ENCODE measurements around the gene TFF3. TPM values are rescaled to one million over a fixed set of nuclear protein-coding genes. Genes with fewer than 3 reads are reported as not detected.

TFF3 gene
- total and polyA plus RNA-seq, 2 of the 13 experiments (the other 11 are each of a cell fraction or from before 2014, with no cell fraction given), result 14.2 to 26.9 TPM

DNA sequence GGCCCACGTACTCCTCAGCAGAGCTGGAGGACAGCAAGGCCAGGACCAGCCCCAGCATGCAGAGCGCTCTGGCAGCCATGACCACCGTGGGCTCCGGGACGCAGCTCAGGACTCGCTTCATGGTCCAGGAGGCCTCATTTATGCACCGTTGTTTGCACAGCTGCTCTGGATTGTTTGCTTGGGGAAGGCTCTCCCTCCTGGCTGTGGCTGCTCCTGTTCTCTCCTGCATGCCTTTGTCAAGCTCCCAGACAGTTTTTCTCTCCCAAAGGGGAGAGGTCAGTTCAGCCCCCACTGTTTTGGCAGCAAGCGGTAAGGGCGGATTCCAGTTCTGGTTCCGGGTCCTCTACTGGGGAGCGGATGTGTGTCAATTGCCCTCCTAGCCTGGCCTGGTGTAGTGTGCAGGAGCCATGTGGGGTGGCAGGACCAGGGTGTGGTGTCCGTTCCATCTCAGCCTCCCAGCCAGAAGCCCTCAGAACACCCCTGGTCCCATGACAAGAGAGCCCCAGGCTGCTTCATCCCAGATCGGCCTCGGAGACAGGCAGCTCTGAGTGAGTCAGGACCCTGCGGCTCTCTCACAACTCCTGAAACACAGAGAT lies at the start of gene TFF3 (continued):
- TF ChIP-seq, protein P1, sequence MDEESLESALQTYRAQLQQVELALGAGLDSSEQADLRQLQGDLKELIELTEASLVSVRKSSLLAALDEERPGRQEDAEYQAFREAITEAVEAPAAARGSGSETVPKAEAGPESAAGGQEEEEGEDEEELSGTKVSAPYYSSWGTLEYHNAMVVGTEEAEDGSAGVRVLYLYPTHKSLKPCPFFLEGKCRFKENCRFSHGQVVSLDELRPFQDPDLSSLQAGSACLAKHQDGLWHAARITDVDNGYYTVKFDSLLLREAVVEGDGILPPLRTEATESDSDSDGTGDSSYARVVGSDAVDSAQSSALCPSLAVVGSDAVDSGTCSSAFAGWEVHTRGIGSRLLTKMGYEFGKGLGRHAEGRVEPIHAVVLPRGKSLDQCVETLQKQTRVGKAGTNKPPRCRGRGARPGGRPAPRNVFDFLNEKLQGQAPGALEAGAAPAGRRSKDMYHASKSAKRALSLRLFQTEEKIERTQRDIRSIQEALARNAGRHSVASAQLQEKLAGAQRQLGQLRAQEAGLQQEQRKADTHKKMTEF (CRISPR knock-in tag; IDR thresholded peaks at IDR 0.05), result 0 out of 2 replicates have a peak, but pooled peaks have one; percentile 38
- no peak for TF ChIP-seq CREB1 (IDR thresholded peaks at IDR 0.05)
- TF ChIP-seq CREB1 (CRISPR knock-in tag; IDR thresholded peaks at IDR 0.05), result no peak
- TF ChIP-seq SRY (CRISPR knock-in tag; IDR thresholded peaks at IDR 0.05), result no peak
- TF ChIP-seq KMT2A (CRISPR knock-in tag; IDR thresholded peaks at IDR 0.05), result no peak
- 0 out of 2 replicates have a peak, but pooled peaks have one; percentile 17 for TF ChIP-seq RXRB (CRISPR knock-in tag; IDR thresholded peaks at IDR 0.05; ENCODE audit: borderline replicate concordance)
- TF ChIP-seq, protein P2, sequence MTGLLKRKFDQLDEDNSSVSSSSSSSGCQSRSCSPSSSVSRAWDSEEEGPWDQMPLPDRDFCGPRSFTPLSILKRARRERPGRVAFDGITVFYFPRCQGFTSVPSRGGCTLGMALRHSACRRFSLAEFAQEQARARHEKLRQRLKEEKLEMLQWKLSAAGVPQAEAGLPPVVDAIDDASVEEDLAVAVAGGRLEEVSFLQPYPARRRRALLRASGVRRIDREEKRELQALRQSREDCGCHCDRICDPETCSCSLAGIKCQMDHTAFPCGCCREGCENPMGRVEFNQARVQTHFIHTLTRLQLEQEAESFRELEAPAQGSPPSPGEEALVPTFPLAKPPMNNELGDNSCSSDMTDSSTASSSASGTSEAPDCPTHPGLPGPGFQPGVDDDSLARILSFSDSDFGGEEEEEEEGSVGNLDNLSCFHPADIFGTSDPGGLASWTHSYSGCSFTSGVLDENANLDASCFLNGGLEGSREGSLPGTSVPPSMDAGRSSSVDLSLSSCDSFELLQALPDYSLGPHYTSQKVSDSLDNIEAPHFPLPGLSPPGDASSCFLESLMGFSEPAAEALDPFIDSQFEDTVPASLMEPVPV (CRISPR knock-in tag; IDR thresholded peaks at IDR 0.05), result no peak
- TF ChIP-seq, protein P3, sequence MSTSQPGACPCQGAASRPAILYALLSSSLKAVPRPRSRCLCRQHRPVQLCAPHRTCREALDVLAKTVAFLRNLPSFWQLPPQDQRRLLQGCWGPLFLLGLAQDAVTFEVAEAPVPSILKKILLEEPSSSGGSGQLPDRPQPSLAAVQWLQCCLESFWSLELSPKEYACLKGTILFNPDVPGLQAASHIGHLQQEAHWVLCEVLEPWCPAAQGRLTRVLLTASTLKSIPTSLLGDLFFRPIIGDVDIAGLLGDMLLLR (CRISPR knock-in tag; IDR thresholded peaks at IDR 0.05), result no peak
- TF ChIP-seq, protein P4, sequence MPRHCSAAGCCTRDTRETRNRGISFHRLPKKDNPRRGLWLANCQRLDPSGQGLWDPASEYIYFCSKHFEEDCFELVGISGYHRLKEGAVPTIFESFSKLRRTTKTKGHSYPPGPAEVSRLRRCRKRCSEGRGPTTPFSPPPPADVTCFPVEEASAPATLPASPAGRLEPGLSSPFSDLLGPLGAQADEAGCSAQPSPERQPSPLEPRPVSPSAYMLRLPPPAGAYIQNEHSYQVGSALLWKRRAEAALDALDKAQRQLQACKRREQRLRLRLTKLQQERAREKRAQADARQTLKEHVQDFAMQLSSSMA (CRISPR knock-in tag; IDR thresholded peaks at IDR 0.05), result no peak
- no peak; the same call in 1 of the 2 replicates for TF ChIP-seq HDAC2 (CRISPR knock-in tag; IDR thresholded peaks at IDR 0.05)
- peak; percentile 63 for TF ChIP-seq ZFX (CRISPR knock-in tag; IDR thresholded peaks at IDR 0.05; ENCODE audit: low read depth)
- no peak for TF ChIP-seq SMYD3 (CRISPR knock-in tag; IDR thresholded peaks at IDR 0.05)
- TF ChIP-seq, protein P5, sequence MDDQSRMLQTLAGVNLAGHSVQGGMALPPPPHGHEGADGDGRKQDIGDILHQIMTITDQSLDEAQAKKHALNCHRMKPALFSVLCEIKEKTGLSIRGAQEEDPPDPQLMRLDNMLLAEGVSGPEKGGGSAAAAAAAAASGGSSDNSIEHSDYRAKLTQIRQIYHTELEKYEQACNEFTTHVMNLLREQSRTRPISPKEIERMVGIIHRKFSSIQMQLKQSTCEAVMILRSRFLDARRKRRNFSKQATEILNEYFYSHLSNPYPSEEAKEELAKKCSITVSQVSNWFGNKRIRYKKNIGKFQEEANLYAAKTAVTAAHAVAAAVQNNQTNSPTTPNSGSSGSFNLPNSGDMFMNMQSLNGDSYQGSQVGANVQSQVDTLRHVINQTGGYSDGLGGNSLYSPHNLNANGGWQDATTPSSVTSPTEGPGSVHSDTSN (CRISPR knock-in tag; IDR thresholded peaks at IDR 0.05; ENCODE audit: borderline replicate concordance), result no peak
- TF ChIP-seq, protein P6, sequence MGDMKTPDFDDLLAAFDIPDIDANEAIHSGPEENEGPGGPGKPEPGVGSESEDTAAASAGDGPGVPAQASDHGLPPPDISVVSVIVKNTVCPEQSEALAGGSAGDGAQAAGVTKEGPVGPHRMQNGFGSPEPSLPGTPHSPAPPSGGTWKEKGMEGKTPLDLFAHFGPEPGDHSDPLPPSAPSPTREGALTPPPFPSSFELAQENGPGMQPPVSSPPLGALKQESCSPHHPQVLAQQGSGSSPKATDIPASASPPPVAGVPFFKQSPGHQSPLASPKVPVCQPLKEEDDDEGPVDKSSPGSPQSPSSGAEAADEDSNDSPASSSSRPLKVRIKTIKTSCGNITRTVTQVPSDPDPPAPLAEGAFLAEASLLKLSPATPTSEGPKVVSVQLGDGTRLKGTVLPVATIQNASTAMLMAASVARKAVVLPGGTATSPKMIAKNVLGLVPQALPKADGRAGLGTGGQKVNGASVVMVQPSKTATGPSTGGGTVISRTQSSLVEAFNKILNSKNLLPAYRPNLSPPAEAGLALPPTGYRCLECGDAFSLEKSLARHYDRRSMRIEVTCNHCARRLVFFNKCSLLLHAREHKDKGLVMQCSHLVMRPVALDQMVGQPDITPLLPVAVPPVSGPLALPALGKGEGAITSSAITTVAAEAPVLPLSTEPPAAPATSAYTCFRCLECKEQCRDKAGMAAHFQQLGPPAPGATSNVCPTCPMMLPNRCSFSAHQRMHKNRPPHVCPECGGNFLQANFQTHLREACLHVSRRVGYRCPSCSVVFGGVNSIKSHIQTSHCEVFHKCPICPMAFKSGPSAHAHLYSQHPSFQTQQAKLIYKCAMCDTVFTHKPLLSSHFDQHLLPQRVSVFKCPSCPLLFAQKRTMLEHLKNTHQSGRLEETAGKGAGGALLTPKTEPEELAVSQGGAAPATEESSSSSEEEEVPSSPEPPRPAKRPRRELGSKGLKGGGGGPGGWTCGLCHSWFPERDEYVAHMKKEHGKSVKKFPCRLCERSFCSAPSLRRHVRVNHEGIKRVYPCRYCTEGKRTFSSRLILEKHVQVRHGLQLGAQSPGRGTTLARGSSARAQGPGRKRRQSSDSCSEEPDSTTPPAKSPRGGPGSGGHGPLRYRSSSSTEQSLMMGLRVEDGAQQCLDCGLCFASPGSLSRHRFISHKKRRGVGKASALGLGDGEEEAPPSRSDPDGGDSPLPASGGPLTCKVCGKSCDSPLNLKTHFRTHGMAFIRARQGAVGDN (CRISPR knock-in tag; IDR thresholded peaks at IDR 0.05), result peak; percentile 87
- 0 out of 2 replicates have a peak, but pooled peaks have one; percentile 27 for TF ChIP-seq ZNF761 (CRISPR knock-in tag; conservative IDR thresholded peaks at IDR 0.05)
- TF ChIP-seq BORCS8-MEF2B (CRISPR knock-in tag; IDR thresholded peaks at IDR 0.05), result 0 out of 2 replicates have a peak, but pooled peaks have one; percentile 38
- no peak for TF ChIP-seq NFIB (CRISPR knock-in tag; IDR thresholded peaks at IDR 0.05; ENCODE audit: borderline replicate concordance)
- no peak for TF ChIP-seq ZNF337 (CRISPR knock-in tag; IDR thresholded peaks at IDR 0.05; ENCODE audit: borderline replicate concordance, low read depth)
- no peak for TF ChIP-seq ZNF556 (CRISPR knock-in tag; IDR thresholded peaks at IDR 0.05; ENCODE audit: borderline replicate concordance)
- peak; percentile 69; the same call in 1 of the 2 replicates for TF ChIP-seq ZBTB7B (CRISPR knock-in tag; IDR thresholded peaks at IDR 0.05)
